Measurements from ENCODE around the gene EIF2B4.
"Not testable (repeated sequence)": the region's sequence is repeated elsewhere in the genome, so short reads cannot be mapped to it uniquely, and the experiment has no call there.

EIF2B4 gene

GRCh38 chr2:27377618-27378095 lies 7.5 kb upstream of the EIF2B4 start:
- no peak for DNase-seq

GRCh38 chr2:27376866-27377617 lies 6.9 kb upstream of the EIF2B4 start:
- no peak for DNase-seq

GRCh38 chr2:27376151-27376865 lies 6.2 kb upstream of the EIF2B4 start:
- no peak for DNase-seq

- DNase-seq, result no peak
Observed at GRCh38 chr2:27375513-27376099, 5.5 kb upstream of the EIF2B4 start.

- no peak for DNase-seq
Observed at GRCh38 chr2:27373567-27373966, 3.4 kb upstream of the EIF2B4 start.

- DNase-seq, result no peak
Observed at GRCh38 chr2:27372937-27373336, 2.8 kb upstream of the EIF2B4 start.

GRCh38 chr2:27370816-27371620 lies 880 bp upstream of the EIF2B4 start:
- DNase-seq, result peak; percentile 15

GRCh38 chr2:27369471-27370025 lies 590 bp downstream of the EIF2B4 start:
- DNase-seq, result no peak

GRCh38 chr2:27363933-27364332 lies 6.2 kb downstream of the EIF2B4 start:
- DNase-seq, result no peak

GRCh38 chr2:27362678-27363420 lies 7.3 kb downstream of the EIF2B4 start:
- no peak for DNase-seq

- DNase-seq, result peak; percentile 94
Observed at GRCh38 chr2:27356382-27357181, 13.6 kb downstream of the EIF2B4 start, which contains the start of gene GTF3C2. GTF3C2 (minus strand) TSS chr2:27356764; CDS start chr2:27343554, 13,210 bp downstream.

- DNase-seq, result no peak
Observed at GRCh38 chr2:27356056-27356381, 14.1 kb downstream of the EIF2B4 start.

- DNase-seq, result no peak
Observed at GRCh38 chr2:27354597-27354927, 15.6 kb downstream of the EIF2B4 start.

GRCh38 chr2:27353762-27354596 lies 16.2 kb downstream of the EIF2B4 start:
- DNase-seq, result no peak

- not testable (repeated sequence) for DNase-seq
Observed at GRCh38 chr2:27353386-27353761, 16.8 kb downstream of the EIF2B4 start.

GRCh38 chr2:27351802-27352598 lies 18.1 kb downstream of the EIF2B4 start:
- peak; percentile 25 for DNase-seq

GRCh38 chr2:27350106-27350693 lies 19.9 kb downstream of the EIF2B4 start:
- DNase-seq, result no peak

- DNase-seq, result no peak
Observed at GRCh38 chr2:27347641-27348040, 22.5 kb downstream of the EIF2B4 start.

- DNase-seq, result no peak
Observed at GRCh38 chr2:27336173-27336572, 34.0 kb downstream of the EIF2B4 start.
